Adipocyte (in vitro differentiated cells): ENCODE measurements around the gene GLRX3.

Experiments
- DNase-seq: peaks from one replicate; pipeline ENCODE4 v3.0.0-alpha.2; 2015; ENCODE audit warnings: low read depth
- H3K27me3 ChIP-seq: replicated peaks from 2 replicates; pipeline ENCODE4 v1.7.0; 2013; ENCODE audit warnings: mild to moderate bottlenecking, low read length, moderate library complexity; ENCODE audit not compliant: control insufficient read depth, insufficient read depth
- H3K36me3 ChIP-seq: 2 replicates; pipeline ENCODE4 v1.7.0; 2013; ENCODE audit warnings: low read length, mild to moderate bottlenecking, moderate library complexity; ENCODE audit not compliant: control insufficient read depth, insufficient read depth, severe bottlenecking
- H3K4me1 ChIP-seq: 2 replicates; pipeline ENCODE4 v1.7.0; 2013; ENCODE audit warnings: mild to moderate bottlenecking, low read length, moderate library complexity; ENCODE audit not compliant: control insufficient read depth, insufficient read depth
- H3K4me3 ChIP-seq: 2 replicates; pipeline ENCODE4 v1.7.0; 2013; ENCODE audit warnings: mild to moderate bottlenecking, low read length, moderate library complexity
- H3K9ac ChIP-seq: 2 replicates; pipeline ENCODE4 v1.7.0; 2013; ENCODE audit warnings: mild to moderate bottlenecking, low read length, moderate library complexity
- H3K9me3 ChIP-seq: 2 replicates; pipeline ENCODE4 v1.7.0; 2013; ENCODE audit warnings: mild to moderate bottlenecking, low read length, moderate library complexity; ENCODE audit not compliant: control insufficient read depth

Gene GLRX3

GRCh38 chr10:130215151-130215930 lies 79.2 kb downstream of the GLRX3 start:
- H3K4me1 ChIP-seq = no peaks in the 10 kb centered on the region
- DNase-seq = no peak
- no peak overlapping the region for H3K4me3 ChIP-seq
- H3K9me3 ChIP-seq = no peaks in the 10 kb centered on the region
- no peaks in the 10 kb centered on the region for H3K36me3 ChIP-seq
- H3K27me3 ChIP-seq = peaks cover 9% of the 10 kb centered on the region
- H3K9ac ChIP-seq = no peak overlapping the region

- DNase-seq = no peak
- Histone ChIP-seq H3K4me1 (no peaks in the 10 kb centered on the region), H3K27me3 (peaks cover 4% of the 10 kb centered on the region), H3K9me3 (no peaks in the 10 kb centered on the region), H3K36me3 (no peaks in the 10 kb centered on the region), H3K9ac (no peak overlapping the region), H3K4me3 (no peak overlapping the region)
These were observed 79.7 kb downstream of the GLRX3 start for GRCh38 chr10:130215931-130216231.

DNA sequence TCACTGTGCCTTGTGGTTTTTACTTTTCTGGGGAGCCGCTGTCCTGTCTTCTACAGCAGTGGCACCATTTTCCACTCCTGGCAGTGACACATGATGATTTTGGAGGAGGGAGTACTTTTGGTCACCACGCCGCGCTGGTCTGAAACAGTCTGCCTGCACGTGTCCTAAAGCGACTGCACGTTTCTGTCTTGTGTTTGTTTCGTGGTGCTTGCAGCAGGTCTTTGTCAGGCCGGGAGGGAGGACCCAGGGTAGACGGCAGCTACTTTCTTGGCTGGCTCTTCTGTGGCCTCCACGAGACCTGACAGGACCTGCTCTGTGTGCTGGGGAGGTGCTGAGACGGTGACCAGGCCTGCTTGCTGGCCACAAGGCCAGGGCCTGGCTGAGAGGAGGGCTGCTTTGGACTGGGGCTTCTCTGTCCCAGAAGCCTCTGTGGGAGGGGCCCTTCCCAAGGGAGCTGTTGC lies 82.0 kb downstream of the GLRX3 start:
- Histone ChIP-seq H3K4me3 (no peak overlapping the region), H3K9me3 (no peaks in the 10 kb centered on the region), H3K27me3 (peaks cover 3% of the 10 kb centered on the region), H3K4me1 (no peaks in the 10 kb centered on the region), H3K9ac (no peak overlapping the region), H3K36me3 (no peaks in the 10 kb centered on the region)
- no peak for DNase-seq

GRCh38 chr10:130218936-130219335 lies 82.7 kb downstream of the GLRX3 start:
- Histone ChIP-seq H3K9me3 (no peaks in the 10 kb centered on the region), H3K36me3 (no peaks in the 10 kb centered on the region), H3K4me1 (no peaks in the 10 kb centered on the region), H3K9ac (no peak overlapping the region), H3K27me3 (peaks cover 3% of the 10 kb centered on the region), H3K4me3 (no peak overlapping the region)
- DNase-seq = no peak

- H3K4me3 ChIP-seq = no peak overlapping the region
- H3K4me1 ChIP-seq = no peaks in the 10 kb centered on the region
- H3K27me3 ChIP-seq = peaks cover 3% of the 10 kb centered on the region
- no peaks in the 10 kb centered on the region for H3K9me3 ChIP-seq
- DNase-seq = no peak
- no peak overlapping the region for H3K9ac ChIP-seq
- no peaks in the 10 kb centered on the region for H3K36me3 ChIP-seq
These were observed 84.3 kb downstream of the GLRX3 start for GRCh38 chr10:130220251-130221185.

DNA sequence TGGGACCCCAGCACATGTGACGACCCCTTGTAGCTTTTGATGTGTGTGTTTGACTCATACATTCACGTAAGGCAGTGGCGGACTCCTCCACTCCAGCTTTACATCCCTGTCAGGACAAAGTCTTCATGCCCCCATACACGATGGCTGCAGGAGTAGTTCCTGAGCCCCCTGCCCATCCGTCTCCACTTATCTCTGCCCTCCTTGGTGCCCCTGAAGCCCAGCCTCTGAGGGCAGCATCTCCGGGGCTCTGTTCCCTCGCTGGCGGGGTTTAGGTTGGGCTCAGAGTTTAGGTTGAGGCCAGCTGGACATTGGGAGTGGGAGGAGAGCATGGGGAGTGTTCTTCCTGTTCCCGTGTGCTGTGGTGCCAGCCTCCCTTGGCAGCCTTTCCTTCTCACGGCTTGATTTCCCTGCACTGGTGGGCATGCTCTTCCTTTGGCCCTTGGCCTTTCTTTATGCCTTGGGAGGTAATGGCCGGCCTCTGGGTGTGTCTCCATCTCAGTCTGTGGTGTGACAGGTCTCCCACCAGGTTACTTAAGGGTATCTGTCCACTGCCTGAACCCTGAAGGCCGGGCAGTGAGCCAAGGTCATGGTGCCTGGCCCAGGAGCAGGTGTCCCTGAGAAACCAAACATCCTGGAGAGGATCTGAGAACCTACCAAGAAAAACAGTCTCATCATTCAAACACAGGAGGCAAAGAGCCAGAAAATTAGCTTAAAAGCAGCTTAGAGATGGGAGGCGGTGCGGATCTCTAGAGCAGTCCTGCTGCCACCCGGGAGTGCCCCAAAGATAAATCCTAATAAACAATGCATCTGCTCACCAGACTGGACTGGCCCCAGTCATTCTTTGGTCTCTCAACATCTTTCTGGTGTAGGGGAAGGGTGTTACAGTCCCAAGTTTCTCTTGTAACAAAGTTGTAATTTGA lies 85.5 kb downstream of the GLRX3 start:
- H3K4me1 ChIP-seq = no peaks in the 10 kb centered on the region
- H3K4me3 ChIP-seq = no peak overlapping the region
- H3K9me3 ChIP-seq = no peaks in the 10 kb centered on the region
- H3K36me3 ChIP-seq = no peaks in the 10 kb centered on the region
- H3K27me3 ChIP-seq = no peaks in the 10 kb centered on the region
- DNase-seq = no peak
- H3K9ac ChIP-seq = no peak overlapping the region

DNA sequence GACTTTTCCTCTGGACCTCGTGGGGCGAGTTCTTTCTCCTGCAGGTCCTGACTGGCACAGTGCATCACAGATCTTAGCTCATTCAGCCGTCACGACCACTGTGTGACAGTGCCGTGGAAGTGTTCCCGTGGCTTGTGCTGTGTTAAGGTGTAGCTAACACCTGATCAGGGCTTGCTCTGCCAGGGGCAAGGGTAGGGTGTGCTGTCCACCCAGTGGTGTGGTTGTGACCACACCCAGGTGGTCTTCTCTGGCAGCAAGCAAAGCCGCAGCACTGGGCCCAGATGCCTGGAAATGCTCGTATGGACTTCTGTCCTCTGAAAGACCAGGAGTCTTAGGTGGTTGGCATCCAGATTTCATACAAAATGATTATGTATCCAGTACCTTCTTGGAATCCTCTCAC lies 86.2 kb downstream of the GLRX3 start:
- H3K27me3 ChIP-seq = no peaks in the 10 kb centered on the region
- H3K9me3 ChIP-seq = peaks cover 2% of the 10 kb centered on the region
- H3K36me3 ChIP-seq = no peaks in the 10 kb centered on the region
- no peak for DNase-seq
- H3K4me3 ChIP-seq = no peak overlapping the region
- H3K4me1 ChIP-seq = no peaks in the 10 kb centered on the region
- no peak overlapping the region for H3K9ac ChIP-seq

GRCh38 chr10:130224228-130224627 lies 88.0 kb downstream of the GLRX3 start:
- no peaks in the 10 kb centered on the region for H3K4me1 ChIP-seq
- H3K36me3 ChIP-seq = no peaks in the 10 kb centered on the region
- no peak overlapping the region for H3K9ac ChIP-seq
- DNase-seq = no peak
- H3K4me3 ChIP-seq = no peak overlapping the region
- H3K27me3 ChIP-seq = no peaks in the 10 kb centered on the region
- peaks cover 17% of the 10 kb centered on the region for H3K9me3 ChIP-seq

DNA sequence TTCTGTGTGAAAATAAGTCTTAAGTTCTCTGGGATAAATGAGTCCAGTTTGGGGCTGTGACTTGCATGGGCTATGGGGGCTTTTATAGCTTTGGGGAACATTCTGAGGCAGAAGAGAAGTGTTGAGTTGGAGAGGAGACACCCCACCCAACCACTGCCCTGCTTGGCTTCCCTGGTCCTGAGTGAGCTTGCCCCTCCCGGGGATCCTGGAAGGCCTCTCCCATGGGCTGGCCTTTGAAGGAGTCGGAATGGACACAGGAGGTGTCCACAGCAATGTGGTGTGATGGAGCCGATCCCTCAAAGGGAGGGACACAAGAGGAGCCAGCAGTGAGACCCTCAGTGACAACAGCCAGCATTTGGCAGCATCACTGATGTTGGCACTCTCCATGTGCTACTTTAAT lies 89.8 kb downstream of the GLRX3 start:
- Histone ChIP-seq H3K27me3 (no peaks in the 10 kb centered on the region), H3K9me3 (peaks cover 17% of the 10 kb centered on the region), H3K9ac (no peak overlapping the region), H3K36me3 (no peaks in the 10 kb centered on the region), H3K4me3 (no peak overlapping the region), H3K4me1 (no peaks in the 10 kb centered on the region)
- DNase-seq = no peak

DNA sequence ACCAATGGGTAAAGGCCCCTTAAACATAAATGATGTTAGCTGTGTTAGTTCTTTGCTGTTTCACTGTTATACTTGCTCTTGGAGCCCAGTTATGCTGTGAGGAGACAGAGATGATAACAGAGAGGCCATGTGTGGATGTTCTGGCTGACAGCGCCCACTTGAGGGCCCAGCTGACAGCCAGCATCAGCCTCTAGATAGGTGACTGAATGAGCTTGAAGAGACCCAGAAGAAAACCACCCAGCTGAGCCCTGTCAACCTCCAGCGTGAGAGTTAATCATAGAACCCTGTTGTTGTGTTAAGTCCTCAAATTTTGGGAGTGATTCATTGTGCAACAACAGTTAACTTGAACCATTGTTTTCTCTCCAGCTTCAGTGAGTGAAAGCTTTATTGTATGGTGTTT lies 91.7 kb downstream of the GLRX3 start:
- H3K36me3 ChIP-seq = no peaks in the 10 kb centered on the region
- no peaks in the 10 kb centered on the region for H3K4me1 ChIP-seq
- H3K27me3 ChIP-seq = no peaks in the 10 kb centered on the region
- H3K4me3 ChIP-seq = no peak overlapping the region
- DNase-seq = no peak
- no peak overlapping the region for H3K9ac ChIP-seq
- H3K9me3 ChIP-seq = peaks cover 17% of the 10 kb centered on the region
